Hindlimb muscle (tissue), 1 donor: ENCODE data around the gene DDI1. TPM values are rescaled to one million over a fixed set of nuclear protein-coding genes. Genes with fewer than 3 reads are reported as not detected.

Source experiments
- DNase-seq: peaks from one replicate; pipeline ENCODE4 v3.0.0-alpha.2; 2013
- polyA plus RNA-seq: library from polyadenylated mRNA; unstranded; fragments of 120-200 nt; gene quantifications from one replicate; pipeline ENCODE4 v1.2.1, GENCODE V29; 2013; ENCODE audit not compliant: insufficient read length

DDI1 gene
- not detected for polyA plus RNA-seq

DNA sequence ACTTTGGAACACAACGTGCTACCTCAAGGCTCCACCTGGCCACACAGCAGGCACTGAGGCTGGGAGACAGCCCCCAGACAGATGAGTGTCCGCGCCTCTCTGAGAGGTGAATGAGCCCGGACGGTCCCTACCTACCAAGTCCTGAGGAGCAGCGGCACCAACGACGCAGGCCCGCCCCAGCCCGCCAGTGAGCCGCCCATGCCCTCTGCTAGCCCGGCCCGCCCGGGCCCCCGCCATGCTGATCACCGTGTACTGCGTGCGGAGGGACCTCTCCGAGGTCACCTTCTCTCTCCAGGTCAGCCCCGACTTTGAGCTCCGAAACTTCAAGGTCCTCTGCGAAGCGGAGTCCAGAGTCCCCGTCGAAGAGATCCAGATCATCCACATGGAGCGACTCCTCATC, at the start of gene DDI1:
Gene DDI1 (plus strand): TSS at position 53 of the 400 bp plus-strand sequence. CDS start 183 bp downstream, at position 236.
- no peak for DNase-seq

DNA sequence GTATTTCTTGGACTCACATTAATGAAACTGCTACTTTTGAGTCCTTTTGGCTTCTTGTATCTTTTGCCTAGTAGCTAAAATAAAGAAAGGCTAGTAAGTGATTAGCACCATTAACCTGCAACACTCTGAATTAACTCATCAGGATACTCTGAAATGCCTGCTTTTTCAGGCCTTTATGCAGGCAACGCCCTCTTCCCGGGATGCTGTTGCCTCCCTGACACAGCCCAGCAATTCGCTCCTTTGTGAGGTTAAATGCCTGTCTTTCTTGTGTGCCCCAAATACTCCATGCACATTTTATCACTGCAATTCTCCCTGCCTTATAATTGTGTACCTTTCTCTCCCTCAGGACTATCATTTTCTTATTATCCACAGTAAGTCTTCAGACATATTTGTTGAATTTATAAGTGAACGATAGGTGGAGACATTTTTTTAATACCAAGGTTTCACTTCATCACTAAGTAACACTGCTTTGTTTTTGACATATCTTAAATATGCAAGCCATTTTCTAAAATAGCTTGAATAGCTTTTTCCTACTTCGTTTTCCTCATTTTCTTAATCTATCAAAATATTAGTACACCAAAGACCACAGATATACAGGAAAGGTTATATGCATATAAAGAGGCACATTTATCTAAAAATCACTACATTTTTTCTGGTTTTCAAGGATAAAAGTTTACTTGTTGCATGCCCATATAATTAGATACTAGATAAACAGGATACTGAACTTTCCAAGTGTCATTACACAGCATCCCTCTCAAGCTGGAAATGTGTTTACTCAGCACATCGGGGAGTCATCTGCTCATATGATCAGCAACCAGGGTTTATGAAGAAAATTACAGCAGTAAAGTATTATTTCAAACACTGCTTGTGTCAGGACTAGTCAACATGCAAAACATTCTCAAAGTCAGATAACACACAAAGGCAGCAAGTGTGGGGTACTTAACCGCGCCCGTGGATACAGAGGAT, 48.5 kb upstream of the DDI1 start:
- no peak for DNase-seq

DNA sequence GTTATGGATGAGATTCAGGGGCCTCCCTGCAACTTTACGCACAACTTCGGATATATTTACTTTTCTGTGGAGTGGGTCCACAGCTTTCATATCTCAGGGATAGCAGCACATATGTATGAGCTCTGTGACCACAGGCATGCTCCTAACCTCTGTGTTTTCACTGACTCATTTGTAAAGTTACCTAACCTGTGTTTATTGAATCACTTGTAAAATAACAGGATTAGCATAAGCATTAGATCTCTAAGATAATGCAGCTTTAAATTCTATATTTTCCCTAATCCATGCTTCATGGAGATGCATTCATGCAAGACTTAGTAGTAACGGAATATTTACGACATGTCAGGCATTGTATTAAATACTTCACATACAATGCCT, 47.9 kb upstream of the DDI1 start:
- no peak for DNase-seq

DNA sequence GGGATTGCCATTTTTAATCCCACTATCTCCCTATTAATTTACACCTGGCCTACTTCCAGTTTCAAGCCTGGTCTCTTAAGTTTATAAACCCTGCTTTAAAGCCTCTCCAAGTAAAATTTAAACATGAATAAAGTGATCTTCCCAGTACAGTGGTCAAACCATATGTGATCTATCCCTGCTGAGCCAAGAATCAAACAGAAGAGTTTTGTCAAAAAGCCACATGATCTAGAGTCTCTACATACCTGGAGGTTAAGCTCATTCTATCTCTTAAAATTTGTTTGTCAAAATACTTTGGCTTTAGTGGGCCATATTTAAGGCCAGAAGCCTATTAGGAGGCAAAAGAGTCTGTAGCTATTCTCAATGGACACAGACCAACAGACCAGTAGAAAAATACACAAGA, 42.9 kb upstream of the DDI1 start:
- no peak for DNase-seq

DNA sequence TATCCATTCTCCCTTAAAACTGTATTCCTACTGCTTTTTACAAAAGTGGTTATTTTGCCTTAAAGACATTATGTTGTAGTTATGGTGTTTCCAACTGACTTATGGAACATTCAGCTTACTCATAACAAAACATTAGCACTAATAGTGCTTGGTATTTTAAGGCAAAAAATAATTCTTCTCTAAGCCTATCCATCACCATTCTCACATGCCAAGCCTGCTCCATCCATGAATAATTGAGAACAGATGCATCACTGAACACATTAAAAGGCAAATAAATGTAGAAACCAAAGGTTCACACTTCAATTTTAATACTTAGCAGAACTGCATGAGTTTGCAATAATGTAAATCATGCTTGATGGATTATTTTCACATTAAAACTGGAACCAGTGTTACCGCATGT, 42.3 kb upstream of the DDI1 start:
- no peak for DNase-seq

DNA sequence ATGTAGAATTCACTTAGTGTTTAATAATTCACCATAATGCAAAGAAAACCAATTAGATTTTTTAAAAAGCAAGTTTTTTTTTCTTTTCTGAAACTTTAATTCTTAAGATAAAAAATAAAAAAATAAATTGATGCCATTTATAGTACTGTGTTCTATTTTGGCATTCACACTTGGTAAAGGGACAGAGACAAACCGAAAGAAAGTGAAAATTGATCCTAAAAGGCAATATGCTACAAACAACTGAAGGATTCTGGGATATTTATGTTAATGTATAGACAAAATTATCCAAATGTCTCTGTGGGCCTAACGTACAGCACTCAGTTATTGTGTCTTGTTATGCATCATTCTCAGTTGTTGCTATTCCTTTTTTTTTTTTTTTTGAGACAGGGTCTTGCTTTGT, 41.9 kb upstream of the DDI1 start:
- DNase-seq: no peak

DNA sequence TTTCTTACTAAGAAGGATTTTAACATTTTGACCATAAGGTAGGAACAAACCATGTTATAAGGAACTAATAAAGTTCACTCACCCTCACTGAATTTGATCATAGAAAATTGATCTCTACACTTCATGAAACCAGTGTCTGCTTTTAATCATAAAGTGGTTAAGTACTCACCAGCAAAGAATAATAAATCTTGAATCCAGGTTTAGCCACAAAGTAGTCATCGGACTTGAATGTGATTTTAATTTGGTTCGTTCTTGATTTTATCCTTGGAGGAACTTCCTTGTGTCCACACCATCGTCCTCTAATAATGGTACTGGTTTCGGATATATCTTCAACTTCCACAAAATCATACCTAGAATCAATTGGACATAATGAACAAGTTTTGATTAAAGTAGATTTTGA, 40.5 kb upstream of the DDI1 start:
- DNase-seq: no peak

DNA sequence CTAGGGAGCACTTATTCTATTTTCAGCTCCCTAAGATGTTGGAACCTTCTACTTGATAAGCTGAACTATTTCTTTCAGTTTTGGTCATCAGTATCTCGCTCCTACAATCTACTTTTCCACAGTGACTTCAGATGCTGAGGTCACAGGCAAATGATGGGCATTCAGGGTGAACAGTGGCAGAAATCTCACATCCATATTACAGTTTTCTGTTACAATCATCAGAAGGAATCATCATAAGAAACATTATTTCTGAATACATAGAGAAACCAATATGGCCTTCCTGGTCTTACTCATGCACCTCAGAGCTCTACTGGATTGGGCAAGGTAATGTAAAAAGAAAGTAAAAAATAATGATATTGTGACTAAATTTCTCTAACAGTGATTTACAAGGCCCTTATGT, 39.4 kb upstream of the DDI1 start:
- no peak for DNase-seq

DNA sequence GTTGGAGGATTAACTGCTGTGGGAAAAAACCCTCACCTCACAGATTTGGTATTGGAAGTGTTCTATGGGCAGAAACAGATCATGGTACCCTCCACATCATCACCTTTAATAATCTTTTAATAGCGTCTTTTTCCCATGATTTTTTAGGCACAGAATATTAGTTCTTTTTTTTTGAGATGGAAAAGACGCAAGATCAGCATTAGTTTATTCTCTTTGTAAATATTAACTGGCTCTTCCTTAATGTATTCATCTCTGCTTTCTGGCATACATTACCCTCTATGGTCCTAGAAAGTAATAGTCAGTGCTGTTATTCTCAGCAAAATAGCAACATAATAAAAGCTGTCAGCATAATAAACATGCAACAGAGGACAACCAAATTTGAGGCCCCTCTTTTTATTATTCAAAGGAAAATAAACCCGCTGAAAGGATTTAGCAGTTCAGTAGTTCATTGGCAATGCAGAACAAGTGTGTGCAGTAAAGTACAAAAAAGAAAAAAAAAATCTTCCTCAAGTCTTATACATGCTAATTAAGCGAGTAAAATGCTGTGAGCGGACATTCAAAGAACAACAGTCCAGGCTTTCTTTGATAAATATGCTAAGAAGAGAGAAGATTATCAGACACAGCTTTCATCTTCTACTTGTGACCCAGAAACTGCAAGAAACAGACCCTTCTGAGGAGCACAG, 37.5 kb upstream of the DDI1 start:
- no peak for DNase-seq

DNA sequence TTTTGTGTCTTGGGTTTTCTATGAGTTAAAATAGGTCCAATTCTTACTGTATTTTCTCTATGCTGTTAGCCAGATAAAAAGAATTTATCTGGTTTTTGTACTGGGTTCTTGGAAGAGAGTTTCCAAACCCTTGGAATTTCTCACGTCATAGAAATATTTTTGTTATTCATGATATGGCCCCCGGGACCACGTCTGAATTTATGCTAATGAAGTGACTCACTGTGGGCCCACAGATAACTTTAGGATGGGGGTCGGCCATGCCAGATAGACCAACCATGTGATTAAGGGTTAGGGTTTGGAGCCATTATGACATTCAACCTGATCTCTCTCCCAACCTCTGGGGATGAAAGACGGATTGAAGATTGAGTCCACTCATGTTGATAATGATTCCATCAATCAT, 35.6 kb upstream of the DDI1 start:
- no peak for DNase-seq

DNA sequence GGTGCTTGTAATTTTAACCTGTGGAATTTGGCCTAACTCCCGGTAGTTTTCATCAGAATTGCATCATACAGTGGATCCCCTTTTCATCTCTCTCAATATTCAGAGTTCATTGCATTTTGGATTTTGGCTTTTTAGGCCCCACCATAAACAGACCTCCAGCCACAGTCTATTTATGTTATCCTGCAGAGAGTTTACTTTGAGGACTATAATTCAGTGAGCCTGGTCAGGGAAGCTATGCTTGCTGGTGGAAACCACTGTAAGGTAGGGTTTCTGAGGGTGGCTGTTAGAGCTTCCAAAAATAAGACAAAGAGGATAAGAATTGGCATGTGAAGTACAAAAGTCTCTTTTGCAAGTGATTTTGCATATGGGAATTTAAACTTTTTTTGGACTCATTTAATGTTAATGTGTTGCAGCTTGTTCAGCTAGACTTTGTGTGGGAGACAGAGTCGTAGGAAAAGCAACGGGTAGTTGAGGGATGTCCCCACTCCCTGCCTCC, 34.8 kb upstream of the DDI1 start:
- peak; percentile 24 for DNase-seq

DNA sequence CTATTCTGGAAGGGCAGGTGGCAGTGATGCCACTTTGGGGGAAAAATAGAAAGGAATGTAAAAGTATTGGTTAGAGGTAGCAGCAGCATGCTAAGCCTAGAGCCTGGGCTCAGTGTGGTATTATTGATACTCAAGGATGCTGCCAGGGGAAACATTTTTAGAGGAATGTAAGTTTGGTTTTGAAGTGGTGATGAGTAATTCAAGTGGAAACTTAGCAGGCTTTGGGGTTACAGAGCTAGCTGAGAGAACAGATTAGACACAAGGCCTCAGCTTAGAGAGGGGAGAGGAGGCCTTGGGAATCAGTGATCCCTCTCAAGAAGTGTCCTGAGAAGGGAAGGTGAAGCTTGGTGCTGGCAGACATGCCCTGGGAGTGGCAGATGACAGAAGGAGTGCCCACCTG, 32.9 kb upstream of the DDI1 start:
- DNase-seq: no peak

DNA sequence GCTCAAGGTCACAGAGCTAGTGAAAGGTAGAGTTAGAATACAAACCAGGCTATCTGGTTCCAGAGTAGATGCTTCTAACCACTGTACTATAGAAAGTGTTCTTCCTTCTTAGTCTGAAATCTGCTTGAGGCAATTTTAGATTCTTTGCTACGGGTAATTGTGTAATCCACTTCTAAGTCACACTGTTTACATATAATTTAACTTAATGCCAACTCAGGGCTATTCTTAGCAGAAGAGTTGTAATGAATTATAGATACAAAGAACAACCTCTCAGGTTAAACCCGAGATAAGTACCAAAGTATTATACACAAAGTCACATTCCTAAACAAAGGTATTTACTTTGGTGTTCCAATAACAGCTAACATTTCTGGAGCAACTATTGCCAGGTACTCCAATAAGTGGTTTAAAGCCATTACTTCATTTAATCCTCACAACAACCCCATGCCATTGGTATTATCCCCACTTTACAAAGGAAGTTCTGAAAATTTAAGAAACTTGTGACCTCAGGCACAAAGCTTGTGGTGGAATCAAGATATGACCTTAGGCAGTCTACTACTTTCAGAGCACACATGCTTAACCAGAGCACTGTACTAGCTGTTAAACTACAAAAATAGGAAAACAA, 31.1 kb upstream of the DDI1 start:
- DNase-seq: no peak

DNA sequence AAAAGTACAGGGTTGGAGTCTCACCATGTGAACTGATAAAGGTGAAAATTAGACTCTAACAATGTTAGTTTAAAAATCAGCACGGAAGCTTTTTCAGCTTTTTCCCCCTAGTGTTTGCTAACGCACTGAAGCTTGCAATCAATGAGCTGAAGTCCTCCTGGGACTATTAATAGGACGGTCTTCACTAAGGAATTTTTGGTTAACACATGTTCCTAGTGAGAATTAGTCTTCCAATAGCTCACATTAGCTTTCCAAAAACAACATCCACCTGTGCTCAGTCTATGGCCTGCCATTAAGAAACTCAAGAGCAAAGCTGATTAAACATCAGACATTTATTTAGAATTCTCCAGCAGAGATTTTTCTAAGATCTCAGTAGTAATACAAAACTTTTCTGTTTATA, 26.7 kb upstream of the DDI1 start:
- DNase-seq: no peak

DNA sequence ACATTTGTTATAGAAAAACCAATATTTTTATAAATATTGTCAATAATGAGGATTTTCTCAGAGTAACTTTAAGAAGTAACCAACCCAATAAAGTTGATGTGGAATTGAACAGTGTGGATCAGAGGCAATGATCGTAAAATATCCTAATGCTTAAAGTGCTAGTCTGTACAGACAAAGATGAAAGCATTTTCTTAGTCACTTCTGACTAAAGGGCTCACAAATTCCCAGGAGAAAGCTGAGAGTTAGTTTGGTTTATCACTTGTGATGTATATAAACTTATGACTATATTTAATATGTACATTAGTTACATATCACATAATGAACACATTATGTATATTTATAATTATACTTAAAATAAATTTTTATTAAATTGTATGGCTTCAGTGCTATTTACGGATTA, 25.4 kb upstream of the DDI1 start:
- DNase-seq: no peak

DNA sequence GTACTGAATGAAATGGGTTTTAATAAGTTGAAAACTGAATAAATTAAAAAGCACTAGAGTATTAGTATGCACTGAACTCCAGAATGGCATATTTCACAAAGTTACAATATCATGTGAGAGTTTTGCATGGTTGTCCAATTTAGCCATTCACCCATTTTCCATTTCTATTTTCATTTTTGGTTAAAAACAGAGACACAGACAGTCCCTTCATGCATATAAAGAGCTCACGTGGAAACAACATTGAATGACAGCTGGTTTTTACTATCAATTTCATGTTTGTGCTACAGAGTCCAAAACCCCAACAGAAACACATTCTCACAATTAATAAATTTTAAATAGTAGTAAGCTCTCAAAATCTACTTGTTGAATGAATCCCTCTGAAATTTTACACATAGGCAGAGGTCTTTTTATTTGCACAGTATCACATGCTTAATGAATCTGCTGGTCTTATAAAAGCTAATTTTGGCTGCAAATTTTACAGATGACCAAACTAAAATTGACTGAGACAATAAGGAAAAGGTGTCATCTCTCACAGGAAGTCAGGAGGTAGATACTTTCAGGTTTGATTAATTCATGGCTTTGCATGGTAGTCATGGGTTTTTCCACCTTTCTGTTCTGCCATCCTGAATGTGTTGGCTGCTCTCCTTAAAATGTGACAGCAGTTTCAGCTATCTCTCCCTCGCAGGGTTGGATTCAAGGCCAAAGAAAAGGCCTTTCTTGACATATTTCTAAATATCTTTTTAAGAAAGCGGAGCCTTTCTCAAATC, 20.6 kb upstream of the DDI1 start:
- no peak for DNase-seq

DNA sequence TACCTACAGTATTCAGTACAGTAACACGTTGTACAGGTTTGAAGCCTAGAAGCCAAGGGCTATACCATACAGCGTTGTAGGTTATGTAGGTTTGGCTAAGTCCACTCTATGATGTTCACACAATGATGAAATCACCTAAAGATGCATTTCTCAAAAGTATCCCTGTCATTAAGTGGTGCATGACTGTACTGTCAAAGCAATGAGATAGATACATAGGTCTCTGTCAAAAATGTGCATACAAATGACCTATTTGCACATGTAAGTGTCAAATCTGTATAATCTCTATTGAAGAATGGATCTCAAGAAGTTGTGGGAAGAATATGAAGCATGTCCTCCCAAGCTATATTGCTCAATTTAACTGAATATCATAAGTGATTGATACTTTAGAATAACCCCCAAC, 11.9 kb upstream of the DDI1 start:
- no peak for DNase-seq

DNA sequence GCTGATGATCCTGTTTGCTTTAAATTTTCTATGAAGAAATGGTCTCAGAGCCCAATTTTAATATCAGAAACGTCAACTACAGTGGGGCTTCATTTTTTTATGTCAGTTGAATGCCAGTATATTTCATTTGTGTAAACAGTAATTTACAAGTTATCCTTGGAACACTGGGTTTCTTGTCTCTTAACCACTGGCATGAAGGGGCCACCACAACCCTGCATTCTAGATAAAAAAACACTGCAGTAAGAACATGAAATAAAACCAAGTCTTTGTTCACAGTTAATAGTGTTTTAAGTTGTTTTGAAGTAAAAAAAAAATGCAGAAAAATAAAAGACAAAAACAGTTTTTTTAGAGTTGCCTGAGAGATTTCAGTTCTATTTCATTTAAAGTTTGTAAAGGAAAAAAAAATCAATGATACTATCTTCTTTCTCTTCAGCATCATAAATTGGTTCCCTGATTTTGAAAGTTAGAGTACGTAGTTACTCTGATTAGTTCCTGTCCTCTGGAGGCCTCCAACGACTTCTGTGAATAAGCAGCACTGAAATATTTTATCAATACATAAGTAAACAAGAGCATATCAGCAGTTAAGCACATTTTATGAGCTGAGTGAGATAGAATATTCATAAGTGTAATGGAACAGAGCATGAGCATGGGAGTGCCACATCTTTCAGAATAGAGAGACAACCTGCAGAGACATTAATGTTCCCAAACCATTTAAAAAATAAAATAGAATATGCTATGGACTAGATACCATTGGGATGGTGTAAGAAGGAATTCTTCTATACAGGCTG, 7.8 kb upstream of the DDI1 start:
- no peak for DNase-seq

DNA sequence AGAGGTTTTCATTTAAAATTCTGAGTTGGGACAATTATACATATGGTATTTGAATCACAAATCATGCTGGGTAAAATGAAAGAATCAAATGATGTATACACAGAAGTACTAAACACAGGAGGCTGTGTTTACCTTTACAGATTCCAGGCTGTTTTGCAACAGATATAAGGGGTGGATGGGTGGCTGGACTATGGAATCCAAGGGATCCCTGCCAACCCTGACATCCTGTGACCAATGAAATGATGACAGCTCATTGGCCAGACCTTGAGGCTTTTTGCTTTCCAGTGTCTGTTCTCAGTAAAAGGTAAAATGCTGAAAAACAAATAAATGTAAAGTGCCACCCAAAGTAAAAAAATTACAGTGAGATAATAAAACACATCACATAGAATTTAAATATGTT, 3.3 kb upstream of the DDI1 start:
- DNase-seq: no peak

DNA sequence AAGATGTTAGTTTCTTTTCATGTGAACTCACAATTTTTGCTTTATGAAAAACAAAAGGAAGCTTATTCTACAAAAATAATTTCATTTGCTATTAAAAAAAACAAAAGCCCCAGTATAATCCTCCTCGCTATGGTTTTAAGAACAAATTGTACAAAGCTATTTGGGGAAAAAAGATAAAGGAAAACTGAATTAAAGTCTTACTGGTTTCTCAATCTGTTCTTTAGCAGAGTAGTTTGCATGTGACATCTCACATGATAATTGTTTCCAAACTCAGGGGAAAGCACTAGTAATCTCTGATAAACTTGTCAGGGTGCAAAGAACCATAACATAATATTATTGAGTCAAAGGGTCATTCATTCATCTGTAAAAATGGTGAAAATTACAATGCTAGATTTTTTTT, 2.9 kb upstream of the DDI1 start:
- DNase-seq: no peak

DNA sequence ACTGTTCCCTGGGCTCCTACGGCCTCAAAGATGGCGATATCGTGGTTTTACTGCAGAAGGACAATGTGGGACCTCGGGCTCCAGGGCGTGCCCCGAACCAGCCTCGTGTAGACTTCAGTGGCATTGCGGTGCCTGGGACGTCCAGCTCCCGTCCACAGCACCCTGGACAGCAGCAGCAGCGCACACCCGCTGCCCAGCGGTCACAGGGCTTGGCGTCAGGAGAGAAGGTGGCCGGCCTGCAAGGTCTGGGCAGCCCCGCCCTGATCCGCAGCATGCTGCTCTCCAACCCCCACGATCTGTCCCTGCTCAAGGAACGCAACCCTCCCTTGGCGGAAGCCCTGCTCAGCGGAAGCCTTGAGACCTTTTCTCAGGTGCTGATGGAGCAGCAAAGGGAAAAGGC, 555 bp downstream of the DDI1 start:
- DNase-seq: no peak

DNA sequence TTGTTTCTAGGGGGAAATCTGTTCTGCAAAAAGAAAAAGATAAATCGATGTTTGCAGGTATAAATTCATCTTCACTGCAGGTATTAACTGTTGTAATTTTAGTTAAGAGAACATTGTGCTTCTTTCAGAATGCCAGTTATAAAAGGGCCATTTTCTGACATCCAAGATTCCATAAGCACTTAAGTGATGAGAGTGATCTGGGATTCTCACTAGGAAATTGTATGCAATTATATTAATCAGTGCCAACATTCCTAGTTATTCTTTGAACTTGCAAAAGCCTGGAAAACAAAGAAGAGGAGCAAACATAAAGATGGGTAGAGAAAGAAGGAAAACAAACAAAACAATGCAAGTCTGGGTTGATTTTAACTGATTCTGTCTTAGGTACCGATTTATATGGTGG, 5.4 kb downstream of the DDI1 start:
- DNase-seq: no peak
